Activated CD4-positive, alpha-beta T cell treated with anti-CD3 and anti-CD28 coated beads for 4 hours (primary cell): Measurements from ENCODE around the gene RAB1B.
"Not testable (repeated sequence)": the region's sequence is repeated elsewhere in the genome, so short reads cannot be mapped to it uniquely, and the experiment has no call there.

ENCODE experiments used
- DNase-seq, 2 donors: peaks; one replicate each; pipeline ENCODE4 v3.0.0-alpha.2; 2020

Gene RAB1B

GRCh38 chr11:66239998-66240780, 28.2 kb upstream of the RAB1B start:
- DNase-seq: no peak

GRCh38 chr11:66240781-66241136, 27.7 kb upstream of the RAB1B start:
- DNase-seq: no peak

- DNase-seq: no peak
Measured at GRCh38 chr11:66242095-66242765, 26.2 kb upstream of the RAB1B start.

- DNase-seq: no peak
Measured at GRCh38 chr11:66243782-66244535, 24.5 kb upstream of the RAB1B start.

GRCh38 chr11:66247295-66247694, 21.1 kb upstream of the RAB1B start:
- DNase-seq: no peak

- no peak for DNase-seq
Measured at GRCh38 chr11:66247801-66248200, 20.6 kb upstream of the RAB1B start.

- DNase-seq: no peak
Measured at GRCh38 chr11:66248903-66249302, 19.5 kb upstream of the RAB1B start.

GRCh38 chr11:66251809-66252208, 16.6 kb upstream of the RAB1B start:
- DNase-seq: no peak

- DNase-seq: not testable (repeated sequence)
Measured at GRCh38 chr11:66253081-66253480, 15.4 kb upstream of the RAB1B start.

- no peak for DNase-seq
Measured at GRCh38 chr11:66258473-66258893, 10.0 kb upstream of the RAB1B start.

- DNase-seq: no peak
Measured at GRCh38 chr11:66259225-66259624, 9.2 kb upstream of the RAB1B start.

GRCh38 chr11:66259956-66260355, 8.5 kb upstream of the RAB1B start:
- no peak for DNase-seq

GRCh38 chr11:66261578-66261977, 6.9 kb upstream of the RAB1B start:
- no peak for DNase-seq

GRCh38 chr11:66262191-66262590, 6.2 kb upstream of the RAB1B start:
- no peak for DNase-seq

- DNase-seq: no peak
Measured at GRCh38 chr11:66262696-66263095, 5.7 kb upstream of the RAB1B start.

- no peak for DNase-seq
Measured at GRCh38 chr11:66263231-66263630, 5.2 kb upstream of the RAB1B start.

GRCh38 chr11:66263785-66264184, 4.7 kb upstream of the RAB1B start:
- no peak for DNase-seq

GRCh38 chr11:66264383-66264782, 4.1 kb upstream of the RAB1B start:
- DNase-seq: no peak

- peak in 1 of 2 donors; percentile 32 for DNase-seq
Measured at GRCh38 chr11:66264914-66265313, 3.5 kb upstream of the RAB1B start.

GRCh38 chr11:66265531-66266377, 2.7 kb upstream of the RAB1B start:
- DNase-seq: no peak

- DNase-seq: no peak
Measured at GRCh38 chr11:66266378-66267038, 1.9 kb upstream of the RAB1B start.

GRCh38 chr11:66267039-66267378, 1.4 kb upstream of the RAB1B start:
- no peak for DNase-seq
